NCI-H1092 (cell line): ENCODE data around the gene SPDYE3.
A peak's percentile ranks its signal among the peaks of the same experiment; 100 is the strongest.
"Not testable (repeated sequence)": the region's sequence is repeated elsewhere in the genome, so short reads cannot be mapped to it uniquely, and the experiment has no call there.

Source experiments
- DNase-seq: peaks from one replicate; lab custom pipeline; 2025; lab: John Stamatoyannopoulos, UW

SPDYE3 gene

GRCh38 chr7:100307402-100307801 lies at the start of gene SPDYE3:
TSS of gene SPDYE3 (plus strand) at chr7:100307702. CDS start at chr7:100307886, 184 bp downstream.
- DNase-seq = not testable (repeated sequence)

GRCh38 chr7:100259984-100260383 lies 47.5 kb upstream of the SPDYE3 start:
- not testable (repeated sequence) for DNase-seq

GRCh38 chr7:100262896-100263295 lies 44.6 kb upstream of the SPDYE3 start:
- DNase-seq = not testable (repeated sequence)

- not testable (repeated sequence) for DNase-seq
Observed at GRCh38 chr7:100264223-100264622, 43.3 kb upstream of the SPDYE3 start.

- not testable (repeated sequence) for DNase-seq
Observed at GRCh38 chr7:100264669-100265165, 42.8 kb upstream of the SPDYE3 start.

GRCh38 chr7:100265851-100266250 lies 41.7 kb upstream of the SPDYE3 start:
- DNase-seq = not testable (repeated sequence)

- DNase-seq = no peak
Observed at GRCh38 chr7:100266576-100267354, 40.7 kb upstream of the SPDYE3 start.

- DNase-seq = no peak
Observed at GRCh38 chr7:100267648-100268047, 39.9 kb upstream of the SPDYE3 start.

- not testable (repeated sequence) for DNase-seq
Observed at GRCh38 chr7:100268882-100269281, 38.6 kb upstream of the SPDYE3 start.

- not testable (repeated sequence) for DNase-seq
Observed at GRCh38 chr7:100269306-100270045, 38.0 kb upstream of the SPDYE3 start.

GRCh38 chr7:100270046-100270918 lies 37.2 kb upstream of the SPDYE3 start:
- not testable (repeated sequence) for DNase-seq

- not testable (repeated sequence) for DNase-seq
Observed at GRCh38 chr7:100270941-100271593, 36.4 kb upstream of the SPDYE3 start.

GRCh38 chr7:100271716-100272537 lies 35.6 kb upstream of the SPDYE3 start:
- DNase-seq = peak; percentile 95

- not testable (repeated sequence) for DNase-seq
Observed at GRCh38 chr7:100272538-100272902, 35.0 kb upstream of the SPDYE3 start.

GRCh38 chr7:100275120-100275519 lies 32.4 kb upstream of the SPDYE3 start:
- DNase-seq = no peak

GRCh38 chr7:100276126-100276525 lies 31.4 kb upstream of the SPDYE3 start:
- not testable (repeated sequence) for DNase-seq

GRCh38 chr7:100282069-100282608 lies 25.4 kb upstream of the SPDYE3 start:
- DNase-seq = not testable (repeated sequence)

GRCh38 chr7:100283147-100283546 lies 24.4 kb upstream of the SPDYE3 start:
- not testable (repeated sequence) for DNase-seq

GRCh38 chr7:100287191-100287969 lies 20.1 kb upstream of the SPDYE3 start:
- DNase-seq = not testable (repeated sequence)
